HG02798 (cell line): ENCODE data around the gene DNASE1L1.

Experiments
- ATAC-seq: cut with Tn5 transposase; IDR thresholded peaks from one replicate; pipeline ENCODE4 v1.9.1; 2021; ENCODE audit warnings: mild to moderate bottlenecking; ENCODE audit not compliant: unreplicated experiment, poor library complexity

DNASE1L1 gene, protein sequence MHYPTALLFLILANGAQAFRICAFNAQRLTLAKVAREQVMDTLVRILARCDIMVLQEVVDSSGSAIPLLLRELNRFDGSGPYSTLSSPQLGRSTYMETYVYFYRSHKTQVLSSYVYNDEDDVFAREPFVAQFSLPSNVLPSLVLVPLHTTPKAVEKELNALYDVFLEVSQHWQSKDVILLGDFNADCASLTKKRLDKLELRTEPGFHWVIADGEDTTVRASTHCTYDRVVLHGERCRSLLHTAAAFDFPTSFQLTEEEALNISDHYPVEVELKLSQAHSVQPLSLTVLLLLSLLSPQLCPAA

DNA sequence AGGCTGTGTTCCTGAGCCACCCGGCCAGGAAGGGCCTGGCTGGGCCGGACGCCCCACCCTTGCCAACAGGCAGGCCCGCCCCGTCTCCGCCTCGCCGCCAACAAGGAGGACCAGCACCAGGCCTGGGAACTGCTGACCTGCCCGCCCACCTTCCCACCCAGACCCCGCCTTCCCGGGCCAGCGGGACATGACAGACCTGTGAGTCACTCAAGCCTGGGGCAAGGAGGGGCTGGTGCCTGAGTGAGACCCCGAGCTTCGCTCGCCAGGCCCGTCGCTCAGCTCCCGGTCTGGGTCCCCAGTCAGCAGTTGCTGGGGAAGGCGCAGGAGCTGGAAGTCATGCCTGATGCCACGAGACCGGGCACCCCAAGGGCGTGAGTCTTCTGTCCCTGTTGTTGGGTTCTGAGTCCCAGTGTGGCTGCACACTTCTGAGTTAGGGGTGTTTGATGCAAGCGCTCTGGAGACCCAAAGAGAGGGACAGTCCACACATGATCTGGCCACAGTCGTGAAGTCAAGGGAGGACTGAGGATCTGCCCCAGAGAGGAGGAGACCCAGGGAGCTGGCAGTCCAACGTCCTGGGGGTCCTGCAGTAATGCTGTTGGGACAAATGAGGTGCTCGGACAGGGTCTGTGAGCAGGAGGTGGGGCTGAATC is at the start of gene DNASE1L1:
Gene DNASE1L1, minus strand, starts transcription at position 33 of the 650 bp plus-strand sequence. CDS start 3,686 bp downstream, outside the sequence.
- no peak for ATAC-seq

DNA sequence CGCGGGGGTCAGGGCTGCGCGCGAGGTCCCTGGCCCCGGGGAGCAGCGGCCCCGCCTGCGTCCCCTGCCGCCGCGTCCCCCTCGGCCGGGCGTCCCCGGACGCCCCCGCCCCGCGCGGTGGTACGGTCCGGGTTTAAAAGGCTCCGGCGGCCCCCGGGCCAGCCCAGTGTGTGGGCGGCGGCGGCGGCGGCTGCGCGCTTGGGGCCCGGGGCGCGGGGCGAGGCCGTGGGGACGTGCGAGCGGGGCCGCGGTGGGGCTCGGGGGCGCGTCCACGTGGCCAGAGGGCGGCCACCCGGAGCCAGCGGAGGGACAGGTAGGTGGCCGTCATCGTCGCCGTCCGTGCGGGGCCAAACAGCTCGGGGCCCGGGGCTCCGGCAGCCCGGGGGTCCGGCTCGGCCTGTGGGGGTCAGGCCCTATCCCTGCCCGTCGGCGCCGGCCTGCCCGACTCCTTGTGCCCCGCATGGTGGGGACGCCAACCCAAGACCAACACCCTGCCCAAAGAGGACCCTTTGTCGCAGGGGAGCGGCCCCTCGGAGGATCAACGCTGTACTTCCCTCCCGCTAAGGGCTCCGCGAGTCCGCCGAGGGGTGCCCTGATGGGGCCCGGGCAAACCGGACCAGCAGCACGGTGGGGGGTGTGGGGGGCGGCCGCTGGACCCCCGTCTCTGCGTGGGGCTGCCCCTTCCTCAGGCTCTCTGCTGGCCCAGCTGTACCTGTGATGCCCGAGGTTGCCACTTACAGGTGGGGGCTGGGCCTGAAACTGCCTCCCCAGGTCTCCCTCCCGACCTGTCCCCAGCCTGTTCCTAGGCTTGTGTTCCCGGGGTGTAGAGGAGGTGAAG is 49.3 kb upstream of the DNASE1L1 start, which contains the start of gene PLXNA3:
Gene PLXNA3, plus strand, starts transcription at position 166 of the 838 bp plus-strand sequence. CDS start 1,903 bp downstream, outside the sequence.
- peak; percentile 69 for ATAC-seq

DNA sequence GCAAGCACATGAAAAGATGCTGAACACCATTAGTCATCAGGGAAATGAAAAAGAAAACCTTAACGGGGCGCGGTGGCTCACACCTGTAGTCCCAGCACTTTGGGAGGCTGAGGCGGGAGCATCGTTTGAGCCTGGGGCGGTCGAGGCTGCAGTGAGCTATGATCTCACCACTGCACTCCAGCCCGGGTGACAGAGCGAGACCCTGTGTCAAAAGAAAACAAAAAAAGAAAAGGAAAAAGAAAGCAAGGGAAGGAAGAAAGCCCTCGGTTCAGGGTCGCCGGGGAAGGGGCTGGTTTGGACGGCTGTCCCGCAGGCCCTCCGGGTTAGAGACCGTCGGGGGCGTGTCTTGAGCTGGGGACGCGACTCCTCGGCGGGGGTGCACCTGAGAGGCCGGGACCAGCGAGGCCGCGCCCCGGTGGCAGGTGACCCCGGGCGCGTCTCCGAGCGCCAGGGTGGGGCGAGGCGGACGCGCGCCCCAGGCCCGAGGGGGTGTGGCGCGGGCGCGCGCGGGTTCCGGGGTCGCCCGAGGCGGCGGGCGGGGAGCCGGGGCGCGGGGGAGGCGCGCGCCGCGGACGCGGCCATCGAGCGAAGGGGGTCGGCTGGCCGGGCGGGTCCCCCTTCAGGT is 48.5 kb upstream of the DNASE1L1 start:
- ATAC-seq = peak; percentile 74

DNA sequence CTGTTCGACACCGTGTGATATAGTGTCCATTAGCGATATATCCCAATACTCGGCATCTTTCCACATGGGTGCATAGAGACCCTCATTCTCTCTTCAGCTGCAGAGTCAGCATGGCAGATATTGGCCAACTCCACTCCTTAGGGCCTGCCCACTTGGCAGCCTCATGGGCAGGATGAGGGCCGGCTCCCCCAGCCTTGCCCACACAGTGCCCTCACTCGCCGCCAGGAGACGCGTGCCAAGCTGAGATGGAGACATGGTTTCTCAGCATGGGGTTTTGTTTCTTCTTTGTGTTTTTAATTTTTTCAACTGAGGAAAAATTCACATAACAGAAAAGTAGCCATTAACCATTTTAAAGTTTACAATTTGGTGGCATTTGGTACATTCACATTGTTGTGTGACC is 43.8 kb upstream of the DNASE1L1 start:
- ATAC-seq = no peak

DNA sequence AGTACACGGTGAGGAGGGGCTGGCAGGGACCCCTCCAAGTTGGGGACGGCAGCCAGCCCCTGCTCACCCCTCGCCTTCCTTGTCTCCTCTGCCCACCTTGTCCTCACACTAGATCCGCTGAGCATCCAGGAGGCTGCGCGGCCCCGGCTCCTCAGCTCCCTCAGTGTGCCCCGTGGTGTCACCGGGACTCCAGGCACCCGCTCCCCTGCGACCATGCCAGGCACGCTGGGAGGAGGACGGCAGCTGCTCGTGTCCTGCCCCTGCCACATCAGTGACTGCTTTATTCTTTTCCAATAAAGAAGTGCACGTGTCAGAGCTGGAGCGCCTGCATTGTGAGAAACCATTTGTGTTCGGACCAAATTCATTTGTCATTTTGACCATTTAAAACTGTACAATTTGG is 41.3 kb upstream of the DNASE1L1 start:
- ATAC-seq = no peak

DNA sequence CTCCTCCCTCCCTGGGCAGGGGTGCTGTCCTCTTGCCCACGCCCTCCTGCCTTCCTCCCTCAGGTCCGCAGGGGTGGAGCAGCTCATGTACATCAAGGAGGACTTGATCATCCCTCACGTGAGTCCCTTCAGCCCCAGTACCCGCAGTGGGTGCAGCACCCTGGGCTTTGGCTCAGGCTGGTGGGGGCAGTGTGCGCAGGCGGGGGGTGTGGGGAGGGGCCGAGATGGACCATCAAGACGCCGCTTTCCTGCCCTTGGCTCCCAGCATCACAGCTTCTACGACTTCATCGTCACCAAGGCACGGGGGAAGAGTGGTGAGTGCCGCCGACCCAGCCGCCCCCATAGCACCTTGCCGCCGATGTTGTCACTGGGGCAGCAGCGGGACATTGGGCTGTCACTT is 40.6 kb upstream of the DNASE1L1 start:
- no peak for ATAC-seq

DNA sequence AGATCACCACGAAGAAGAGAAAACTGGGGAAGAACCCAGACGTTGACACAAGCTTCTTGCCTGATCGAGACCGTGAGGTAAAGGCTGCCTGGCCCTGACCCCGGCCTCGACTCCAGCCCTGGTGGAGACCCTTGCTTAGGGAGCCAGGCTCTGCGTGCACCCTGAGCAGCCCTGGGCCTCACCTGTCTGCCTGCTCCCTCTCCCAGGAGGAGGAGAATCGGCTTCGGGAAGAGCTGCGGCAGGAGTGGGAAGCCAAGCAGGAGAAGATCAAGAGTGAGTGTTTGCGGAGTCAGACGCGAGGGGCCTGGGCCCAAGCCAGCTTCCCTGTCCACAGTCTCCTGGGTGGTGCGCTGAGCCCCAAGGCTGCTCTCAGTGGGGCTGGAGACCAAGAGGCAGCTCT is 39.4 kb upstream of the DNASE1L1 start:
- no peak for ATAC-seq

DNA sequence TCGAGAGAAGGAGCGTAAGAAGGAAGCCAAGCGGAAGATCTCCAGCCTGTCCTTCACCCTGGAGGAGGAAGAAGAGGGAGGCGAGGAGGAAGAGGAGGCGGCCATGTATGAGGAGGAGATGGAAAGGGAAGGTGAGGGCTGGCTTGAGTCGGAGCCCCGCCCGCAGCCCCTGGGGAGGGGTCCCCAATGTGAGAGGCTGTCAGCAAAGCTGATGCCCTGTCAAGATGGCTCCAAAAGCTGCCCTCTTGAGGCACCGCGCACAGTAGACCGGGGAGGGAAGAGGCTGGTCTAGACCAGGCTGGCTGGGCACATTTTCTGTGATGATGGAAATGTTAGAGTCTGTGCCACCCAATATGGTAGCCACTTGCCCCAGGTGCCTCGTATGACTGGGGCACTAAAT is 37.4 kb upstream of the DNASE1L1 start:
- ATAC-seq = no peak

DNA sequence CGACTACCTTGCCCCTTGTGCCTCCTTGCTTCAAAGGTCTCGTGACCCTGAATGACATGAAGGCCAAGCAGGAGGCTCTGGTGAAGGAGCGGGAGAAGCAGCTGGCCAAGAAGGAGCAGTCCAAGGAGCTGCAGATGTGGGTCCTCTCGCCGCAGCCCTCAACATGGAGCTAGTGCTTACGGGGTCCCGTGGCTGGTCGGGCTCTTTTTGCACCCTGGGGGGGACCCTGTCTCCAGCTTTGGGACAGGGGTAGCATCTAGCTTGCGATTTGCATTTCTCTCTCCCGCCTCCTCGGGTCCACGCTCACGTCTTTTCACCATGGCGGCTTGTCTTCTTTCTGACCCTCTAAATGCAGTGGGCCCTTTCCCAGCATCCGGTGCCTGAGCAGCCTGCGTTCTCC is 36.7 kb upstream of the DNASE1L1 start:
- ATAC-seq = no peak

DNA sequence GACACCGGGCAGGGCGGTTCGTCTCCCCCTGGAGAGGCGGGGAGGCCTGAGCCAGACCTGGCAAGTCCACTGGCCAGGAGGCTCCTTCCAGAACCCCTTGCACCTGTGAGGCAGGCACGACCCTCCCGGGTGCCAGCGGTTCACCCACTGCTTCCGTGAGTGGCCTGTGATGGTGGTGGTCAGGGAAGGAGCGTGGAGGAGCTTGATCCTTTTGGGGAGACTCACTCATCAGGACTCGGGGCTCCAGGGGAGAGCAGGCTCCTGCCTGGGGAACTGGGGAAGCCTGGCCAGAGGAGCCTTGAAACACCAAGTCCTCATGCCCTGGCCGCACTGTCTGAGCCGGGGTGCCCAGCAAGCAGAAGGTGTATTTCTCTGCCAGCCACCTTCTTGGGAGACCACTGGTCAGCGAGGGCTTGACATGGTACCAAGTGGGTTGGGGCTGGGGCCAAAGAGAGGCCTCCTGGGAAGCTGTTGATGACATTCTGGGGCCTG is 35.7 kb upstream of the DNASE1L1 start:
- no peak for ATAC-seq

DNA sequence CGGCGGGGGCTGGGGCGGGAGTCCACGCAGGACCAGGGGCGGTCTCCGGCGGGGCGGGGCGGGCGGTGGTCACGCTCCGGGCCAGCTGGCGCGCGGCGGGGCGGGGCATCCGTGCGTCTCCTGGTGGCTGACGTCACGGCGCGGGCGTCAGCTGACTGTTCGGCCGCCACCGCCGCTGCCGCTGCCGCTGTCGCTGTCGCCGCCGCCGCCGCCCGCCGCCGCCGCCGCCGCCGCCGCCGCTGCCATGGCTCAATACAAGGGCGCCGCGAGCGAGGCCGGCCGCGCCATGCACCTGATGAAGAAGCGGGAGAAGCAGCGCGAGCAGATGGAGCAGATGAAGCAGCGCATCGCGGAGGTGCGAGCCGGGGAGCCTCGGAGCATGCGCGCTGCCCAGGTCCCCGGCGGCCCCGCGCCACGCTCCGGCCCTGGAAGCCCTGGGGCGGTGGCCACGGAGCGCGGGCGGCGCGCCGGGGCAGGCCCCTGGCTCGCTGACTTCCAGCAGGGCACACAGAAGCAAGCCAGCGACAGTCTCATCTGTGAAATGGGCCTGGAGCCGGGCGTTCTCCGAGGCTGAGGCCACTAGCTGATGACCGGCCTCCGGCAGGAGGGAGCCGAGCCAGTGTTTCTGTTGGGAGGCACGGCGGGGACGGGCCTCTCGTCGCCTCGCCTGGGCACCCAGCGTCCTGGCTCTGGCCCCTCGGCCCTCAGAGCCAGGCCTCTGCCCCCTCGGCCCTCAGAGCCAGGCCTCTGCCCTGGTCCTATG is 35.1 kb upstream of the DNASE1L1 start, which contains the start of gene FAM50A:
Gene FAM50A, plus strand, starts transcription at position 150 of the 763 bp plus-strand sequence. Its CDS starts 95 bp downstream, at position 245.
- ATAC-seq = peak; percentile 91

DNA sequence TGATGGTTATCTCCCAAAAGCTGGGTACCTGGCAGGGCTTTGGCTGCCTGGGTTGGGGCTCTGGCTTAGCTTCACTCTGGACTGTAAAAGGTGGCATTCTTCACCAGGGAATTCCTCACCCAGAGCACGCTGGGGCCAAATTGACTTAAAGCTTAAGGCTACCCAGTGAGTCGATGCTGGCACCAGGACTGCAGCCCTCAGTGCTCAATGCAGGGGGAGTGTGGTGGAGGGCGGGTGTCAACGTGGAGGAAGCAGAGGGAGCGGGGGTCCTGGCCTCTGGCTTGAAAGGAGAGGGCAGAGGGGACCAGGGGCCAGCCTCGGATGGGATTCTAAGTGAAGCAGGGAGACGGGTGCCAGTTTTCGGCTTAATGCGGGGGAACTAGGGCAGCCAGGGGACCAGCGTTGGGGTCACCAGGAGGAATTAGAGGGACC is 34.4 kb upstream of the DNASE1L1 start:
- ATAC-seq = no peak

DNA sequence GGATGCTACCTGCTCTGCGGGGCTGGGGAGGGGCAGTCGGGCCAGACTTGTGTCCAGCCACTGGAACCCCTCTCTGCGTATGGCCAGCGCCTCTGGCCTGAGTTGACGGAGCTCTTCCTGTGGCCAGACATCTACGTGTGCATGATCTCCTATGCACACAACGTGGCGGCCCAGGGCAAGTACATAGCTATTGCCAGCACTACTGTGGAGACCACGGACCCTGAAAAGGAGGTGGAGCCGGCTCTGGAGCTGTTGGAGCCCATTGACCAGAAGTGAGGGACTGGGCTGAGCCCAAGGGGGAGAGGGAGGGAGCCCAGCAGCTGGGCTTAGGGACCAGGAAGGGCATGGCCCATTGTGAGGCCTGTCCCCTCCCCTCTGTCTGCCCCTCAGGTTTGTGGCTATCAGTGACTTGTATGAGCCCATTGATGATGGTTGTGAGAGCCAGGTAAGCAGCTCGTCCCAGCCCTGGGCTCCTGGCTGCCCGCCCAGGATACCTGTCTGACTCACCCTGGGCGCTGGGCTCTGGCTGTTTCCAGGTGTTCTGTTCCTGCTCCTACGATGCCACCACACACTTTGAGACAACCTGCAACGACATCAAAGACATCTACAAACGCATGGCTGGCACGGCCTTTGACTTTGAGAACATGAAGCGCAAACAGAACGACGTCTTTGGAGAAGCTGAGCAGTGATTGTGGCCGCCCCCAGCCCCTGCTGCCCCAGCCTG is 33.1 kb upstream of the DNASE1L1 start:
- ATAC-seq = no peak

DNA sequence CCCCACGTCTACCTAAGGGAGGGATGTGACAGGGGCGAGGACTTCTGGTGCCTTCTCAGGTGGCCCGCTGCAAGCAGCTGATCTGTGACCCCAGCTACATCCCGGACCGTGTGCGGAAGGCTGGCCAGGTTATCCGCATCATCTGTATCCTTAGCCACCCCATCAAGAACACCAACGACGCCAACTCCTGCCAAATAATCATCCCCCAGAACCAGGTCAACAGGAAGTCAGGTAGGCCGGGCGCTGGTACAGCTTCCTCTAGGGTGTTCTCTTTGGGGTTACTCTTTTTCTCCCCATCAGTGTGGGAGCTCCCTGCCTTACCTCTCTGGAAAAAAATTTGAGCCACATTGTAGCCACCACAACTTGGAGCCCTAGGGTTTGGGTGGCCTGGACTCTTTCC is 32.5 kb upstream of the DNASE1L1 start:
- no peak for ATAC-seq

DNA sequence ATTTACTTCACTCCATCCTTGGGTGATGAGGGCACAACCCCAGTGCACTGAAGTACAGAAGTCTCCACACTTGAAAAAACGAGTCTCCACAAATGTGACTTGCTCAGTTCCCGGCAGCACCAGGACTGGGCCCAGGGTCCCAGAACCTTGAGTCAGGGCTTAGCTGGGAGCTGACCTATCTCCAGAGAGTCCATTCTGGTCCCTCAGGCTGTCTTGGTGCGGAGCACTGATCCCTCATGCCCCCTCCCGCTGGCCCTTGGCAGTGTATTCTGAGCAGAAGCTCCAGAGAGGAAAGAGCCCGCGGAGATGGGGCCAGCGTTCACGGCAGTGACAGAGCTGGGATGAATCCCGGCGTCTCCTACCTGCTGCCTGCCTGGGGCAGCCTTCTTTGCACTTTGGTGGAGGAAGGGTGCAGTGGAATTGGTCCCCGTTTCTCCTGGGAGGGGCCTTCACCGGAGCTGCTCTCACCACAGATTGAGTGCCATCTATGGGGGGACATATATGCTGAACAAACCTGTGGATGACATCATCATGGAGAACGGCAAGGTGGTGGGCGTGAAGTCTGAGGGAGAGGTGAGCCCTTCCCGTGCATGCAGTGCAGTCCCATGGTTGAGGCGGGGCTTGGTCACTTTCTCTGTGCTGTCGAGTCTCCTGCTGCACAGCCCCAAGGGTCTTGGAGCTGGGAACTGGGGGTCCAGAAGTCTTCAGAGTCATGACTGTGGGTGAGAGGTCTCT is 31.7 kb upstream of the DNASE1L1 start:
- ATAC-seq = no peak

DNA sequence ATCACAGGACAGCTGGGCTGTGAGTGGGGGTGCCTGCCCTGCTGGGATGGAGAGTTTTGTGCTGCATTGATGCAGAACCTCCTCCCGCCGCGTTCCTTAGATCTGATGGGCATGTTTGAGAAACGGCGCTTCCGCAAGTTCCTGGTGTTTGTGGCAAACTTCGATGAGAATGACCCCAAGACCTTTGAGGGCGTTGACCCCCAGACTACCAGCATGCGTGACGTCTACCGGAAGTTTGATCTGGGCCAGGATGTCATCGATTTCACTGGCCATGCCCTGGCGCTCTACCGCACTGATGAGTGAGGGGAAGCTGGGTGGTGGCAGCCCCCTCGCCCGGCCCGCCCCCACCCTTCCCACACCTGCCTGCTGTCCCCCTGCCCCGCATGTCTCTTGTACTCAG is 30.8 kb upstream of the DNASE1L1 start:
- ATAC-seq = no peak

DNA sequence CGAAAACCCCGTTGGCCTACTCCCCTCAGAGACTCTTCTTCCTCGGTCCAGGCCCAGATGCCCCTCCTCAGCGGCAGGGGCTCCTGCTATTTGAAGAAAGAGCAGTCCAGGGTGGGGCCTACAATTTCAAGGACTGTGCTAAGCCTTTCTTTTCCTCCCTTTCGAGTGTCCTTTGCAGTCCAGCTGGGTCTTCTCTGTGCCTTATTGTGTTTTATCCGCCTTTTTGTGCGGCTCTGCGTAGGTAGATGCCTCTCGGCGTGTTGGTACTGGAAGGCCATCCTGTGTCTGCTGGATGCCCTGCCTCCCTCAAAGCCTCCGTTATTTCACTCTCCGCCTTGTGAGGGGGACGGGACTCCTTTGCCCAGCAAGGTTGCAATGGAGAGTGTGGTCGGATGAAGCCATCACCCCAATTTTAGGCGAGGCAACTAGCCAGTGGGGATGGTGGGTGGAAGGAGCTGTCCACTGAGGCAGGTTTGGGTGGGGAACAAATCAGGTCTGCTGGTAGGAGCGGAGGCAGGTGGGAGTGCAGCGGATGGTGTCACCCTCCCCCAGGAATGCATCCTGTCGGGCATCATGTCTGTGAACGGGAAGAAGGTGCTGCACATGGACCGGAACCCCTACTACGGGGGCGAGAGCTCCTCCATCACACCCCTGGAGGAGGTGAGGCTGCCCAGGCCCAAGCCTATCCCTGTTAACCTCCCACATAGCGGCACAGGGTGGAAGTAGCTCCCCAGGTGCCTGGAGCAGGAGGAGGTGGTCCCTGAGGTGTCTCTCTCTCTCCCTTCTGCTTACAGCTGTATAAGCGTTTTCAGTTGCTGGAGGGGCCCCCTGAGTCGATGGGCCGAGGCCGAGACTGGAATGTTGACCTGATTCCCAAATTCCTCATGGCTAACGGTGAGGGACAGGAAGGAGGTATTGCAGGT is 29.2 kb upstream of the DNASE1L1 start:
- no peak for ATAC-seq
